ENCODE data around the gene FAM47E.

Gene FAM47E

GRCh38 chr4:76266627-76267026, 15.1 kb downstream of the FAM47E start:
- H3K36me3 ChIP-seq (ENCODE audit: control insufficient read depth, insufficient read depth, low read length): no peaks in the 10 kb centered on the region
- H3K4me1 ChIP-seq (ENCODE audit: control insufficient read depth, insufficient read depth, low read length, poor library complexity, severe bottlenecking): no peaks in the 10 kb centered on the region
- 91 to 93% methylated on average over 3 of the region's 3 CpGs for WGBS, 2 experiments (ENCODE audit: insufficient coverage in 2 of 2)
- H3K27ac ChIP-seq (ENCODE audit: low read depth, low read length, severe bottlenecking): no peak overlapping the region
- no peaks in the 10 kb centered on the region for H3K9me3 ChIP-seq (ENCODE audit: control insufficient read depth, low read length)
- H3K4me3 ChIP-seq (ENCODE audit: extremely low read depth, insufficient read depth, low read length, poor library complexity, severe bottlenecking): no peak overlapping the region

GRCh38 chr4:76267811-76268210, 16.3 kb downstream of the FAM47E start:
- no peaks in the 10 kb centered on the region for H3K36me3 ChIP-seq (ENCODE audit: control insufficient read depth, insufficient read depth, low read length)
- no peaks in the 10 kb centered on the region for H3K4me1 ChIP-seq (ENCODE audit: control insufficient read depth, insufficient read depth, low read length, poor library complexity, severe bottlenecking)
- 88 to 93% methylated on average over 6 of the region's 6 CpGs for WGBS, 2 experiments (ENCODE audit: insufficient coverage in 2 of 2)
- no peaks in the 10 kb centered on the region for H3K9me3 ChIP-seq (ENCODE audit: control insufficient read depth, low read length)
- H3K27ac ChIP-seq (ENCODE audit: low read depth, low read length, severe bottlenecking): no peak overlapping the region
- H3K4me3 ChIP-seq (ENCODE audit: extremely low read depth, insufficient read depth, low read length, poor library complexity, severe bottlenecking): no peak overlapping the region

- Histone ChIP-seq H3K27ac (ENCODE audit: low read depth, low read length, severe bottlenecking) (no peak overlapping the region), H3K4me3 (ENCODE audit: extremely low read depth, insufficient read depth, low read length, poor library complexity, severe bottlenecking) (no peak overlapping the region), H3K9me3 (ENCODE audit: control insufficient read depth, low read length) (no peaks in the 10 kb centered on the region), H3K36me3 (ENCODE audit: control insufficient read depth, insufficient read depth, low read length) (no peaks in the 10 kb centered on the region), H3K4me1 (ENCODE audit: control insufficient read depth, insufficient read depth, low read length, poor library complexity, severe bottlenecking) (no peaks in the 10 kb centered on the region)
- WGBS, 2 experiments (ENCODE audit: insufficient coverage in 2 of 2): 94 to 97% methylated on average over 7 to 9 of the region's 11 CpGs
Observed at GRCh38 chr4:76270244-76271175, 19.0 kb downstream of the FAM47E start.

GRCh38 chr4:76271248-76271647, 19.7 kb downstream of the FAM47E start:
- no peaks in the 10 kb centered on the region for H3K9me3 ChIP-seq (ENCODE audit: control insufficient read depth, low read length)
- WGBS, 2 experiments (ENCODE audit: insufficient coverage in 2 of 2): 88 to 89% methylated on average over 5 to 6 of the region's 6 CpGs
- H3K27ac ChIP-seq (ENCODE audit: low read depth, low read length, severe bottlenecking): no peak overlapping the region
- H3K36me3 ChIP-seq (ENCODE audit: control insufficient read depth, insufficient read depth, low read length): no peaks in the 10 kb centered on the region
- no peak overlapping the region for H3K4me3 ChIP-seq (ENCODE audit: extremely low read depth, insufficient read depth, low read length, poor library complexity, severe bottlenecking)
- no peaks in the 10 kb centered on the region for H3K4me1 ChIP-seq (ENCODE audit: control insufficient read depth, insufficient read depth, low read length, poor library complexity, severe bottlenecking)

GRCh38 chr4:76272073-76272472, 20.6 kb downstream of the FAM47E start:
- no peaks in the 10 kb centered on the region for H3K36me3 ChIP-seq (ENCODE audit: control insufficient read depth, insufficient read depth, low read length)
- H3K4me1 ChIP-seq (ENCODE audit: control insufficient read depth, insufficient read depth, low read length, poor library complexity, severe bottlenecking): no peaks in the 10 kb centered on the region
- H3K9me3 ChIP-seq (ENCODE audit: control insufficient read depth, low read length): no peaks in the 10 kb centered on the region
- no peak overlapping the region for H3K4me3 ChIP-seq (ENCODE audit: extremely low read depth, insufficient read depth, low read length, poor library complexity, severe bottlenecking)
- H3K27ac ChIP-seq (ENCODE audit: low read depth, low read length, severe bottlenecking): no peak overlapping the region

- H3K36me3 ChIP-seq (ENCODE audit: control insufficient read depth, insufficient read depth, low read length): no peaks in the 10 kb centered on the region
- no peak overlapping the region for H3K4me3 ChIP-seq (ENCODE audit: extremely low read depth, insufficient read depth, low read length, poor library complexity, severe bottlenecking)
- H3K27ac ChIP-seq (ENCODE audit: low read depth, low read length, severe bottlenecking): no peak overlapping the region
- WGBS, 2 experiments (ENCODE audit: insufficient coverage in 2 of 2): no CpG with 5 or more reads among the region's 1 CpG
- no peaks in the 10 kb centered on the region for H3K9me3 ChIP-seq (ENCODE audit: control insufficient read depth, low read length)
- H3K4me1 ChIP-seq (ENCODE audit: control insufficient read depth, insufficient read depth, low read length, poor library complexity, severe bottlenecking): no peaks in the 10 kb centered on the region
Observed at GRCh38 chr4:76272582-76272981, 21.1 kb downstream of the FAM47E start.

GRCh38 chr4:76272999-76273398, 21.5 kb downstream of the FAM47E start:
- Histone ChIP-seq H3K36me3 (ENCODE audit: control insufficient read depth, insufficient read depth, low read length) (no peaks in the 10 kb centered on the region), H3K4me1 (ENCODE audit: control insufficient read depth, insufficient read depth, low read length, poor library complexity, severe bottlenecking) (no peaks in the 10 kb centered on the region), H3K27ac (ENCODE audit: low read depth, low read length, severe bottlenecking) (no peak overlapping the region), H3K4me3 (ENCODE audit: extremely low read depth, insufficient read depth, low read length, poor library complexity, severe bottlenecking) (no peak overlapping the region), H3K9me3 (ENCODE audit: control insufficient read depth, low read length) (no peaks in the 10 kb centered on the region)
- WGBS, 2 experiments (ENCODE audit: insufficient coverage in 2 of 2): 100% methylated on average over 1 of the region's 5 CpGs; no CpG with 5 or more reads in 1 of the 2 experiments

- Histone ChIP-seq H3K4me1 (ENCODE audit: control insufficient read depth, insufficient read depth, low read length, poor library complexity, severe bottlenecking) (no peaks in the 10 kb centered on the region), H3K4me3 (ENCODE audit: extremely low read depth, insufficient read depth, low read length, poor library complexity, severe bottlenecking) (no peak overlapping the region), H3K36me3 (ENCODE audit: control insufficient read depth, insufficient read depth, low read length) (no peaks in the 10 kb centered on the region), H3K27ac (ENCODE audit: low read depth, low read length, severe bottlenecking) (no peak overlapping the region), H3K9me3 (ENCODE audit: control insufficient read depth, low read length) (no peaks in the 10 kb centered on the region)
- 81 to 100% methylated on average over 1 to 2 of the region's 3 CpGs for WGBS, 2 experiments (ENCODE audit: insufficient coverage in 2 of 2)
Observed at GRCh38 chr4:76275486-76276124, 24.1 kb downstream of the FAM47E start.

GRCh38 chr4:76276813-76277212, 25.3 kb downstream of the FAM47E start:
- Histone ChIP-seq H3K4me3 (ENCODE audit: extremely low read depth, insufficient read depth, low read length, poor library complexity, severe bottlenecking) (no peak overlapping the region), H3K27ac (ENCODE audit: low read depth, low read length, severe bottlenecking) (no peak overlapping the region), H3K36me3 (ENCODE audit: control insufficient read depth, insufficient read depth, low read length) (no peaks in the 10 kb centered on the region), H3K4me1 (ENCODE audit: control insufficient read depth, insufficient read depth, low read length, poor library complexity, severe bottlenecking) (no peaks in the 10 kb centered on the region), H3K9me3 (ENCODE audit: control insufficient read depth, low read length) (no peaks in the 10 kb centered on the region)
- WGBS, 2 experiments (ENCODE audit: insufficient coverage in 2 of 2): 86 to 97% methylated on average over 6 of the region's 9 CpGs

GRCh38 chr4:76277667-76278066, 26.1 kb downstream of the FAM47E start:
- Histone ChIP-seq H3K9me3 (ENCODE audit: control insufficient read depth, low read length) (no peaks in the 10 kb centered on the region), H3K27ac (ENCODE audit: low read depth, low read length, severe bottlenecking) (no peak overlapping the region), H3K4me1 (ENCODE audit: control insufficient read depth, insufficient read depth, low read length, poor library complexity, severe bottlenecking) (no peaks in the 10 kb centered on the region), H3K4me3 (ENCODE audit: extremely low read depth, insufficient read depth, low read length, poor library complexity, severe bottlenecking) (no peak overlapping the region), H3K36me3 (ENCODE audit: control insufficient read depth, insufficient read depth, low read length) (no peaks in the 10 kb centered on the region)
- WGBS, 2 experiments (ENCODE audit: insufficient coverage in 2 of 2): no CpG with 5 or more reads among the region's 1 CpG

- no peak overlapping the region for H3K27ac ChIP-seq (ENCODE audit: low read depth, low read length, severe bottlenecking)
- no CpG with 5 or more reads among the region's 1 CpG for WGBS, 2 experiments (ENCODE audit: insufficient coverage in 2 of 2)
- H3K9me3 ChIP-seq (ENCODE audit: control insufficient read depth, low read length): no peaks in the 10 kb centered on the region
- H3K36me3 ChIP-seq (ENCODE audit: control insufficient read depth, insufficient read depth, low read length): no peaks in the 10 kb centered on the region
- no peak overlapping the region for H3K4me3 ChIP-seq (ENCODE audit: extremely low read depth, insufficient read depth, low read length, poor library complexity, severe bottlenecking)
- no peaks in the 10 kb centered on the region for H3K4me1 ChIP-seq (ENCODE audit: control insufficient read depth, insufficient read depth, low read length, poor library complexity, severe bottlenecking)
Observed at GRCh38 chr4:76278583-76278982, 27.1 kb downstream of the FAM47E start.
